GM12878 (cell line): Measurements from ENCODE around the gene NT5DC4. TPM values are rescaled to one million over a fixed set of nuclear protein-coding genes. Genes with fewer than 3 reads are reported as not detected.

Experiments
- ATAC-seq: fragments of 200-7000 bp; cut with Tn5 transposase; 3 replicates; pipeline ENCODE4 v1.9.1; 2020; ENCODE audit warnings: mild to moderate bottlenecking, moderate library complexity
- BruUV-seq: library from RNA; stranded (reverse); fragments of 400-500 nt; replicated peaks from 2 replicates; lab custom pipeline; 2021; lab: Mats Ljungman, UMichigan
- CTCF ChIA-PET: fragments of 300-600 bp; sonication (Branson Sonifier 250); formaldehyde crosslinking; extraction: SDS; loops from one replicate; lab custom pipeline; 2021; ENCODE audit warnings: inconsistent platforms; lab: Yijun Ruan, JAX
- POLR2A ChIA-PET: fragments of 350-600 bp; formaldehyde crosslinking; extraction: SDS; loops from one replicate; lab custom pipeline; 2021; ENCODE audit warnings: inconsistent platforms; lab: Charles Lee
- RAD21 ChIA-PET: fragments of 300-600 bp; sonication (Branson Sonifier 250); formaldehyde crosslinking; loops from one replicate; lab custom pipeline; 2023; ENCODE audit warnings: antibody characterized with exemption; ENCODE audit not compliant: unreplicated experiment; lab: Charles Lee
- SMC1A ChIA-PET: fragments of 300-600 bp; sonication (Branson Sonifier 250); formaldehyde crosslinking; loops from one replicate; lab custom pipeline; 2023; ENCODE audit not compliant: unreplicated experiment, uncharacterized antibody; lab: Charles Lee
- DNase-seq: peaks from one replicate; pipeline ENCODE4 v3.0.0-alpha.2; 2011; ENCODE audit warnings: low read depth, low spot score
- FAIRE-seq: peaks from 3 replicates; lab custom pipeline; 2011; peaks lifted over from hg19 to GRCh38; lab: Jason Lieb, UNC
- H2AFZ ChIP-seq: 2 replicates; pipeline ENCODE4 v1.6.0; 2011; ENCODE audit warnings: low read depth, low read length, control low read depth; ENCODE audit not compliant: control insufficient read depth
- H3K27ac ChIP-seq: 2 replicates; pipeline ENCODE4 v1.5.1; 2011; ENCODE audit warnings: control low read depth; ENCODE audit not compliant: control insufficient read depth, insufficient read depth
- H3K27me3 ChIP-seq, 2 experiments: replicated peaks in 1 of 2; 2 replicates each; pipeline versions ENCODE4 v1.6.0 to v1.6.1; 2011; ENCODE audit warnings: low read length in 1 of 2; ENCODE audit not compliant: control insufficient read depth in 2 of 2, insufficient read depth in 2 of 2
- H3K36me3 ChIP-seq, 2 experiments: 2 replicates each; pipeline ENCODE4 v1.5.1; 2011; ENCODE audit warnings: low read length in 1 of 2; ENCODE audit not compliant: control insufficient read depth in 2 of 2, insufficient read depth in 2 of 2
- H3K4me1 ChIP-seq: 2 replicates; pipeline ENCODE4 v1.6.1; 2011; ENCODE audit warnings: mild to moderate bottlenecking, low read length, moderate library complexity, mixed read lengths; ENCODE audit not compliant: control insufficient read depth, insufficient read depth
- H3K4me2 ChIP-seq: 2 replicates; pipeline ENCODE4 v1.6.0; 2011; ENCODE audit warnings: control low read depth; ENCODE audit not compliant: control insufficient read depth, insufficient read depth
- H3K4me3 ChIP-seq: fragments of 200-600 bp; sonication (generic); 2 replicates; pipeline ENCODE4 v1.5.1; 2016
- H3K79me2 ChIP-seq: 2 replicates; pipeline ENCODE4 v1.6.0; 2011; ENCODE audit warnings: low read length; ENCODE audit not compliant: control insufficient read depth, insufficient read depth
- H3K9ac ChIP-seq: 2 replicates; pipeline ENCODE4 v1.8.0; 2011; ENCODE audit warnings: low read length, control low read depth, mixed read lengths; ENCODE audit not compliant: control insufficient read depth, insufficient read depth
- H3K9me3 ChIP-seq: replicated peaks from 3 replicates; pipeline ENCODE4 v1.5.1; 2011; ENCODE audit warnings: mild to moderate bottlenecking, low read length; ENCODE audit not compliant: control insufficient read depth, insufficient read depth
- H4K20me1 ChIP-seq: 2 replicates; pipeline ENCODE4 v1.6.0; 2011; ENCODE audit not compliant: control insufficient read depth, insufficient read depth
- CREM ChIP-seq: IDR thresholded peaks from 2 replicates; pipeline ENCODE4 v1.6.1; 2014; ENCODE audit warnings: antibody characterized with exemption, low read depth
- ESRRA ChIP-seq: IDR thresholded peaks from 2 replicates; pipeline ENCODE4 v1.6.1; 2012; ENCODE audit warnings: mild to moderate bottlenecking, low read length, improper control_type of control experiment
- FOS ChIP-seq: IDR thresholded peaks from 3 replicates; pipeline ENCODE4 v1.6.1; 2011; ENCODE audit warnings: borderline replicate concordance; ENCODE audit not compliant: insufficient read length; ENCODE audit errors: extremely low read depth
- FOXM1 ChIP-seq: IDR thresholded peaks from 2 replicates; pipeline ENCODE4 v1.6.1; 2012; ENCODE audit warnings: low read depth, mild to moderate bottlenecking, inconsistent platforms, low read length, moderate library complexity
- JUND ChIP-seq: IDR thresholded peaks from 2 replicates; pipeline ENCODE4 v1.6.1; 2012; ENCODE audit warnings: low read depth, mild to moderate bottlenecking, low read length, improper control_type of control experiment, moderate library complexity
- KLF5 ChIP-seq: fragments of 450-650 bp; IDR thresholded peaks from 2 replicates; pipeline ENCODE4 v1.6.1; 2014; ENCODE audit warnings: mild to moderate bottlenecking; ENCODE audit not compliant: partially characterized antibody
- MLLT1 ChIP-seq: fragments of 450-650 bp; IDR thresholded peaks from 2 replicates; pipeline ENCODE4 v1.6.1; 2016; ENCODE audit warnings: mild to moderate bottlenecking
- MYB ChIP-seq: fragments of 150-350 bp; IDR thresholded peaks from 2 replicates; pipeline ENCODE4 v1.6.1; 2014; ENCODE audit warnings: mild to moderate bottlenecking, low read depth, low read length, borderline replicate concordance
- MYC ChIP-seq: IDR thresholded peaks from 2 replicates; pipeline ENCODE4 v1.6.1; 2011; ENCODE audit warnings: mild to moderate bottlenecking, low read length, moderate library complexity, inconsistent platforms; ENCODE audit not compliant: insufficient read depth, insufficient replicate concordance, insufficient read length, severe bottlenecking
- NFYA ChIP-seq: IDR thresholded peaks from 2 replicates; pipeline ENCODE4 v1.6.1; 2011; ENCODE audit warnings: low read depth, mild to moderate bottlenecking, low read length, improper control_type of control experiment, borderline replicate concordance
- PAX5 ChIP-seq: IDR thresholded peaks from 2 replicates; pipeline ENCODE4 v1.6.1; 2011; ENCODE audit warnings: low read depth, low read length, borderline replicate concordance
- PBX3 ChIP-seq: IDR thresholded peaks from 2 replicates; pipeline ENCODE4 v1.6.1; 2011; ENCODE audit warnings: mild to moderate bottlenecking, low read depth, low read length, moderate library complexity; ENCODE audit not compliant: insufficient replicate concordance
- POLR2A ChIP-seq: IDR thresholded peaks from 2 replicates; pipeline ENCODE4 v1.6.1; 2011; ENCODE audit warnings: low read depth, mild to moderate bottlenecking, low read length
- RAD21 ChIP-seq: IDR thresholded peaks from 2 replicates; pipeline ENCODE4 v1.6.1; 2011; ENCODE audit warnings: mild to moderate bottlenecking, low read depth, low read length, moderate library complexity; ENCODE audit not compliant: insufficient read depth
- RCOR1 ChIP-seq: conservative IDR thresholded peaks from 2 replicates; pipeline ENCODE4 v1.6.1; 2012; ENCODE audit warnings: low read depth, low read length, improper control_type of control experiment
- SREBF1 ChIP-seq: IDR thresholded peaks from 2 replicates; pipeline ENCODE4 v1.6.1; 2012; ENCODE audit warnings: mild to moderate bottlenecking, low read length
- STAT1 ChIP-seq: fragments of 450-650 bp; conservative IDR thresholded peaks from 2 replicates; pipeline ENCODE4 v1.6.1; 2014; ENCODE audit warnings: antibody characterized with exemption, mild to moderate bottlenecking
- TCF7 ChIP-seq: IDR thresholded peaks from 2 replicates; pipeline ENCODE4 v1.6.1; 2014; ENCODE audit warnings: antibody characterized with exemption, borderline replicate concordance
- ZBTB33 ChIP-seq: fragments of 450-650 bp; IDR thresholded peaks from 2 replicates; pipeline ENCODE4 v1.6.1; 2017; ENCODE audit warnings: mild to moderate bottlenecking
- WGBS: methylation state at CpG from one replicate; pipeline ENCODE4 v1.1.6; 2016; ENCODE audit warnings: low lambda C conversion rate; ENCODE audit not compliant: insufficient replicate concordance, insufficient coverage; ENCODE audit errors: missing lambda C conversion rate; 5-methylcytosine and 5-hydroxymethylcytosine counted together
- in situ Hi-C: fragments of 300-500 bp; cut with MboI; formaldehyde crosslinking; loops from 9 replicates; pipeline ENCODE4 v1.14.3; 2018; ENCODE audit warnings: mixed read lengths
- intact Hi-C: fragments of 100-400 bp; cut with micrococcal nuclease; formaldehyde crosslinking; loops from one replicate; pipeline ENCODE4 v1.14.2; 2022; ENCODE audit not compliant: unreplicated experiment
- polyA plus RNA-seq, 11 experiments: library from polyadenylated mRNA; depleted of rRNA in 4 of 11; unstranded in 6 of 11; stranded (reverse) in 5 of 11; fragments of >200 nt; fragmentation: Nextera tagmentation in 4 of 11; fragmentation: Illumina TruSeq in 1 of 11; extraction: Ambion mirVana in 4 of 11; extraction: Trizol in 1 of 11; gene quantifications; 1 replicate in 1 of 11; 2 replicates in 10 of 11; pipeline versions ENCODE4 v1.2.1 to v1.2.3, GENCODE V29; 2011 to 2016; ENCODE audit warnings: inconsistent platforms in 2 of 11, missing spikeins in 2 of 11, low read depth in 1 of 11
- total RNA-seq, 4 experiments: library from RNA; depleted of rRNA in 3 of 4; stranded (reverse); fragments of >200 nt in 3 of 4; fragmentation: Illumina TruSeq in 1 of 4; extraction: Trizol in 1 of 4; gene quantifications; 2 replicates each; pipeline versions ENCODE4 v1.2.1 to v1.2.3, GENCODE V29; 2013 to 2021

Gene NT5DC4
- total and polyA plus RNA-seq, 10 of the 15 experiments (the other 5 are each of a cell fraction or from before 2014, with no cell fraction given), result 0.04 to 2.6 (median 0.32) TPM; not detected in 2

DNA sequence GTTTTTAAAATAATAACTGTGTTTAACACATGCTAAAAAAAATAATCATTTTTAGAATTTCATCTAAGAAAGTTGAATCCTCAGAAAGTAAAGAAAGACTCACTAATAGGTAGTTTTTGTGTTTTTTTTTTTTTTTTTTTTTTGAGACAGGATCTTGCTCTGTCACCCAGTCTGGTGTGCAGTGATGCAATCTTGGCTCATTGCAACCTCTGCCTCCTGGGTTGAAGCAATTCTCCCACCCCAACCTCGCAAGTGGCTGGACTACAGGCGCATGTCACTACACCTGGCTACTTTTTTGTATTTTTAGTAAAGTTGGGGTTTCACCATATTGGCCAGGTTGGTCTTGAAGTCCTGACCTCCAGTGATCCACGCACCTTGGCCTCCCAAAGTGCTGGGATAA lies 36.4 kb downstream of the NT5DC4 start (continued):
- TF ChIP-seq ESRRA (no peak), JUND (no peak), TCF7 (no peak), FOXM1 (no peak)

DNA sequence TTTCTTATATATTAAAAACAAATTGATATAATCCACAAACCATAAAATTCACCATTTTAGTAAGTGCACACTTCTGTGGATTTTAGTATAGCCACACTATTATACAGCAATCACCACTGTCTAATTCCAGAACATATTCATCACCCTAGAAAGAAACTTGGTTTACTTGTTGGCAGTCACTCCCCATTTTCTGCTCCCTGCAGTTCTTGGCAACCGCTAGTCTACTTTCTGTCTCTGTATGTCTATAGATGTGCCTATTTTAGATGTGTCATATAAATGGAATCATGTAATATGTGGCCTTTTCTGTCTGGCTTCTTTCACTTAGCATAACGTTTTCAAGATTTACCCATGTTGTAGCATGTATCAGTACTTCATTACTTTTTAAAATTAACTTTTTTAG lies 37.9 kb downstream of the NT5DC4 start:
- CTCF ChIA-PET, result interaction anchor here (4.6 to 5.4 kb wide), 2 partner anchors 8 to 183 kb away, joined by 32 to 63 read pairs; no protein-coding TSS in a partner anchor
- peaks cover 15% of the 10 kb centered on the region for H3K79me2 ChIP-seq
- TF ChIP-seq KLF5, result no peak
- TF ChIP-seq ZBTB33, result no peak
- no peak for TF ChIP-seq PAX5
- TF ChIP-seq FOS, result no peak
- no peak for TF ChIP-seq NFYA
- no peak for TF ChIP-seq RCOR1
- no peak for TF ChIP-seq RAD21
- no peak for TF ChIP-seq MYC
- TF ChIP-seq CREM, result no peak
- no peak for TF ChIP-seq POLR2A
- no peak for TF ChIP-seq SREBF1
- TF ChIP-seq STAT1, result no peak
- no peak for TF ChIP-seq PBX3
- TF ChIP-seq MLLT1, result no peak
- no peak for TF ChIP-seq MYB
- H3K27me3 ChIP-seq, result no peaks in the 10 kb centered on the region
- 95% methylated on average over 2 of the region's 2 CpGs for WGBS
- H3K9ac ChIP-seq, result no peak overlapping the region
- intact Hi-C loops, result no loop called here
- POLR2A ChIA-PET, result no interaction called here
- FAIRE-seq (no peak), ATAC-seq (no peak), DNase-seq (no peak)
- no peaks in the 10 kb centered on the region for H3K4me1 ChIP-seq
- RAD21 ChIA-PET, result interaction anchor here (2.0 kb wide), 1 partner anchor 53 kb away, joined by 7 read pairs; no protein-coding TSS in a partner anchor
- H3K4me2 ChIP-seq, result no peak overlapping the region
- H3K36me3 ChIP-seq, result peaks cover 2 to 23% of the 10 kb centered on the region in 2 experiments
- in situ Hi-C loops, result no loop called here
- no peak overlapping the region for H2AFZ ChIP-seq
- H3K9me3 ChIP-seq, result no peaks in the 10 kb centered on the region
- SMC1A ChIA-PET, result interaction anchor here (2.3 kb wide), 1 partner anchor 127 kb away, joined by 17 read pairs; no protein-coding TSS in a partner anchor
- H3K4me3 ChIP-seq, result no peak overlapping the region
- H4K20me1 ChIP-seq, result no peaks in the 10 kb centered on the region
- BruUV-seq, result no TSS peak
- H3K27ac ChIP-seq, result no peak overlapping the region
